Epithelial cell of esophagus (primary cell): ENCODE results near the gene PGM2.
"Not testable (repeated sequence)": the region's sequence is repeated elsewhere in the genome, so short reads cannot be mapped to it uniquely, and the experiment has no call there.

Source experiments
- DNase-seq: peaks from one replicate; pipeline ENCODE4 v3.0.0; 2010; ENCODE audit warnings: low read depth
- H3K4me3 ChIP-seq: 2 replicates; pipeline ENCODE4 v1.5.1; 2011; ENCODE audit warnings: mild to moderate bottlenecking, low read length, control low read depth
- CTCF ChIP-seq: IDR thresholded peaks from 2 replicates; pipeline ENCODE4 v1.5.1; 2011; ENCODE audit warnings: low read depth, mild to moderate bottlenecking, low read length, control low read depth, inconsistent platforms; ENCODE audit not compliant: insufficient read depth; ENCODE audit errors: missing control alignments

Gene PGM2

GRCh38 chr4:37826295-37827029 lies at the start of gene PGM2:
Gene PGM2 (plus strand): TSS chr4:37826686. CDS start chr4:37826733, 47 bp downstream.
- TF ChIP-seq CTCF = no peak
- DNase-seq = peak; percentile 91
- peak within 1 kb of the TSS; percentile 88 for H3K4me3 ChIP-seq

- TF ChIP-seq CTCF = no peak
- no peak overlapping the region for H3K4me3 ChIP-seq
- DNase-seq = no peak
These were observed 46.6 kb upstream of the PGM2 start for GRCh38 chr4:37779896-37780295.

- peak; percentile 31 for DNase-seq
- no peak overlapping the region for H3K4me3 ChIP-seq
- TF ChIP-seq CTCF = peak; percentile 31
These were observed 45.9 kb upstream of the PGM2 start for GRCh38 chr4:37780444-37781130.

- no peak for DNase-seq
- no peak overlapping the region for H3K4me3 ChIP-seq
- no peak for TF ChIP-seq CTCF
These were observed 45.4 kb upstream of the PGM2 start for GRCh38 chr4:37781131-37781455.

GRCh38 chr4:37786267-37786666 lies 40.2 kb upstream of the PGM2 start:
- DNase-seq = not testable (repeated sequence)

GRCh38 chr4:37787883-37788460 lies 38.5 kb upstream of the PGM2 start:
- DNase-seq, H3K4me3 ChIP-seq: not testable (repeated sequence)

More at GRCh38 chr4:37786267-37786666, 40.2 kb upstream of the PGM2 start:
- H3K4me3 ChIP-seq = not testable (repeated sequence)

GRCh38 chr4:37788819-37789218 lies 37.7 kb upstream of the PGM2 start:
- H3K4me3 ChIP-seq = no peak overlapping the region
- no peak for TF ChIP-seq CTCF
- DNase-seq = no peak

GRCh38 chr4:37792241-37792640 lies 34.2 kb upstream of the PGM2 start:
- H3K4me3 ChIP-seq = no peak overlapping the region
- DNase-seq = no peak
- TF ChIP-seq CTCF = no peak
